Heart left ventricle (tissue), 16 donors: Measurements from ENCODE around the gene SAC3D1. TPM values are rescaled to one million over a fixed set of nuclear protein-coding genes. Genes with fewer than 3 reads are reported as not detected.

Experiments used
- ATAC-seq, 4 donors: fragments of 200-7000 bp; cut with Tn5 transposase; one replicate each; pipeline ENCODE4 v1.9.1; 2020 to 2022; ENCODE audit warnings: moderate library complexity in 4 of 4, mild to moderate bottlenecking in 3 of 4, moderate number of reproducible peaks in 1 of 4
- DNase-seq, 5 donors: peaks; one replicate each; pipeline ENCODE4 v3.0.0-alpha.2; 2020
- H3K27ac ChIP-seq, 12 donors: fragments of 200-600 bp; sonication (generic) in 4 of 12; one replicate each; pipeline versions ENCODE4 v1.5.0 to v1.8.0; 2016 to 2022; ENCODE audit warnings: mild to moderate bottlenecking in 2 of 12
- H3K27me3 ChIP-seq, 9 donors: fragments of 200-600 bp; sonication (generic) in 2 of 9; one replicate each; pipeline versions ENCODE4 v1.5.1 to v1.8.0; 2016 to 2022; ENCODE audit warnings: mild to moderate bottlenecking in 3 of 9
- H3K36me3 ChIP-seq, 9 donors: fragments of 200-600 bp; sonication (generic) in 2 of 9; one replicate each; pipeline versions ENCODE4 v1.5.0 to v1.8.0; 2018 to 2022; ENCODE audit warnings: mild to moderate bottlenecking in 2 of 9
- H3K4me1 ChIP-seq, 12 donors: fragments of 200-600 bp; sonication (generic) in 4 of 12; one replicate each; pipeline versions ENCODE4 v1.5.0 to v1.8.0; 2016 to 2022; ENCODE audit warnings: mild to moderate bottlenecking in 3 of 12
- H3K4me3 ChIP-seq, 12 donors: fragments of 200-600 bp; sonication (generic) in 4 of 12; one replicate each; pipeline versions ENCODE4 v1.5.0 to v1.8.0; 2017 to 2022; ENCODE audit warnings: mild to moderate bottlenecking in 9 of 12, moderate library complexity in 4 of 12
- H3K9me3 ChIP-seq, 12 donors: fragments of 200-600 bp; sonication (generic) in 4 of 12; one replicate each; pipeline versions ENCODE4 v1.5.0 to v1.8.0; 2016 to 2022; ENCODE audit warnings: mild to moderate bottlenecking in 1 of 12
- CTCF ChIP-seq, 12 donors: fragments of 200-600 bp; sonication (generic) in 4 of 12; IDR thresholded peaks; one replicate each; pipeline versions ENCODE4 v1.5.0 to v1.8.0; 2018 to 2022; ENCODE audit warnings: antibody characterized with exemption in 12 of 12, mild to moderate bottlenecking in 5 of 12
- POLR2A ChIP-seq, 2 donors: fragments of 450-650 bp; IDR thresholded peaks; one replicate each; pipeline ENCODE4 v1.6.1; 2017; ENCODE audit warnings: antibody characterized with exemption in 2 of 2, mild to moderate bottlenecking in 2 of 2, moderate library complexity in 2 of 2
- WGBS, 4 donors: extraction: QIAGEN DNeasy Blood & Tissue Kit in 2 of 4; methylation state at CpG; one replicate each; pipeline versions ENCODE4 v1.1.5 to v1.1.7; 2013 to 2018; 5-methylcytosine and 5-hydroxymethylcytosine counted together
- intact Hi-C, 10 donors: fragments of 100-400 bp; cut with DNase I; formaldehyde crosslinking; loops; one replicate each; pipeline versions ENCODE4 v1.11.1 to v1.14.2; 2022
- polyA plus RNA-seq, 2 donors: library from polyadenylated mRNA; stranded (reverse); fragments of 200-250 nt; gene quantifications; one replicate each; pipeline ENCODE4 v1.2.3, GENCODE V29; 2013
- total RNA-seq, 9 donors: library from RNA; depleted of rRNA in 2 of 9; stranded (reverse); fragments of >200 nt in 2 of 9; fragmentation: NEBNext Ultra II Directional in 3 of 9; extraction: Animal tissue kit (Norgen Biotek cat#: 25700) in 3 of 9; gene quantifications; one replicate each; pipeline versions ENCODE4 v1.1.0 to v1.2.4, GENCODE V29; 2016 to 2023
- donor health status: ischemic (EF 13 %, LVEDD 7.1; RV severe dilation, severe dysfunction).
- donor health status: healthy with polysubstance abuse.
- donor health status: DM: no; HTN: yes; CAD: no.
- donor health status: DM: no; HTN: no; CAD: no.
- donor health status: ischemic (EF 25% LVEDD 6.9; RV normal size, moderate dysfunction).
- donor health status: ischemic (EF 25% LVEDD 5.7; RV mildly dilated, moderate dysfunction).
- donor health status: healthy.
- donor health status: DM: yes; HTN: yes; CAD: no.
- donor health status: ischemic (EF 35%, LVEDD 5.7; RV mildly dilated, moderate dysfunction).
- donor health status: nonischemic (EF 11% LVEDD 7.7; RV severe dilation, severe dysfunction).
- donor health status: DM: yes; HTN: yes; CAD: no.
- donor health status: PGD.
- donor health status: ischemic (EF 29% LVEDD 5.4; RV normal size, mild dysfunction).
- donor health status: nonischemic (EF 23%, LVEDD 6.1; RV moderate dilation, normal function).

SAC3D1 gene
- total and polyA plus RNA-seq, 11 donors: 4.3 to 14.6 (median 6.2) TPM

GRCh38 chr11:65045061-65045460 lies 4.1 kb downstream of the SAC3D1 start:
- no peak for DNase-seq

GRCh38 chr11:65045728-65046127 lies 4.7 kb downstream of the SAC3D1 start:
- Histone ChIP-seq H3K9me3 (no peaks in the 10 kb centered on the region), H3K36me3 (peaks cover 0 to 13% (median 7%) of the 10 kb centered on the region in 9 donors), H3K27ac (no peak overlapping the region), H3K4me1 (peaks cover 0 to 50% (median 17%) of the 10 kb centered on the region in 12 donors), H3K4me3 (no peak overlapping the region), H3K27me3 (no peaks in the 10 kb centered on the region)
- DNase-seq (no peak), ATAC-seq (no peak)
- 89 to 94% (median 91%) methylated on average over 6 to 7 of the region's 7 CpGs for WGBS, 4 donors
- TF ChIP-seq POLR2A (IDR thresholded peaks at IDR 0.05) (no peak), CTCF (IDR thresholded peaks at IDR 0.05) (no peak)
- intact Hi-C loops: no loop called here

More at GRCh38 chr11:65045061-65045460, 4.1 kb downstream of the SAC3D1 start:
- WGBS, 4 donors: 88 to 100% (median 94%) methylated on average over 1 to 5 of the region's 5 CpGs
- ATAC-seq: no peak
- H3K27me3 ChIP-seq: no peaks in the 10 kb centered on the region
- peaks cover 0 to 13% (median 7%) of the 10 kb centered on the region in 9 donors for H3K36me3 ChIP-seq
- intact Hi-C loops: no loop called here
- H3K9me3 ChIP-seq: no peaks in the 10 kb centered on the region
- peaks cover 0 to 56% (median 22%) of the 10 kb centered on the region in 12 donors for H3K4me1 ChIP-seq
- no peak overlapping the region for H3K27ac ChIP-seq
- TF ChIP-seq CTCF (IDR thresholded peaks at IDR 0.05): no peak
- TF ChIP-seq POLR2A (IDR thresholded peaks at IDR 0.05): no peak
- no peak overlapping the region for H3K4me3 ChIP-seq

GRCh38 chr11:65047581-65048422 lies 6.8 kb downstream of the SAC3D1 start:
- H3K4me1 ChIP-seq: peaks cover 0 to 38% (median 10%) of the 10 kb centered on the region in 12 donors
- no peaks in the 10 kb centered on the region for H3K27me3 ChIP-seq
- DNase-seq (peak in 4 of 5 donors; percentile 27 to 77 (median 46)), ATAC-seq (peak in 3 of 4 donors; percentile 38 to 64 (median 44))
- no peak for TF ChIP-seq POLR2A (IDR thresholded peaks at IDR 0.05)
- TF ChIP-seq CTCF (IDR thresholded peaks at IDR 0.05): no peak
- no peaks in the 10 kb centered on the region for H3K9me3 ChIP-seq
- peak overlapping the region in 7 of 12 donors; percentile 0 to 58 (median 43) for H3K27ac ChIP-seq
- peaks cover 0 to 13% (median 7%) of the 10 kb centered on the region in 9 donors for H3K36me3 ChIP-seq
- 14 to 33% (median 15%) methylated on average over 35 to 56 of the region's 56 CpGs for WGBS, 4 donors
- H3K4me3 ChIP-seq: peak overlapping the region; percentile 25 to 81 (median 54)
- intact Hi-C loops: no loop called here

- Histone ChIP-seq H3K27me3 (no peaks in the 10 kb centered on the region), H3K4me1 (peaks cover 0 to 20% (median 8%) of the 10 kb centered on the region in 12 donors), H3K9me3 (no peaks in the 10 kb centered on the region), H3K27ac (no peak overlapping the region), H3K4me3 (no peak overlapping the region), H3K36me3 (no peaks in the 10 kb centered on the region)
- ATAC-seq: no peak
- DNase-seq: no peak
- intact Hi-C loops: no loop called here
- WGBS, 4 donors: 73 to 83% (median 81%) methylated on average over 9 of the region's 9 CpGs
- TF ChIP-seq POLR2A (IDR thresholded peaks at IDR 0.05) (no peak), CTCF (IDR thresholded peaks at IDR 0.05) (no peak)
Measured at GRCh38 chr11:65051398-65051858, 10.4 kb downstream of the SAC3D1 start.
